H1 (cell line): ENCODE results near the gene IL10RA. TPM values are rescaled to one million over a fixed set of nuclear protein-coding genes. Genes with fewer than 3 reads are reported as not detected.

Experiments used
- CTCF ChIA-PET: fragments of 300-600 bp; sonication (Branson Sonifier 250); formaldehyde crosslinking; loops from one replicate; lab custom pipeline; 2021; ENCODE audit not compliant: partially characterized antibody; lab: Charles Lee
- POLR2A ChIA-PET: fragments of 300-600 bp; sonication (Branson Sonifier 250); formaldehyde crosslinking; loops from one replicate; lab custom pipeline; 2021; ENCODE audit warnings: inconsistent platforms; ENCODE audit not compliant: partially characterized antibody; lab: Charles Lee
- DNase-seq, 2 experiments: peaks; one replicate each; pipeline versions ENCODE4 v3.0.0 to v3.0.0-alpha.2; 2010 to 2022; ENCODE audit warnings: low spot score in 2 of 2, low read depth in 1 of 2, mixed read lengths in 1 of 2
- FAIRE-seq: peaks from 2 replicates; lab custom pipeline; 2011; peaks lifted over from hg19 to GRCh38; lab: Jason Lieb, UNC
- H2AFZ ChIP-seq: 2 replicates; pipeline ENCODE4 v1.8.1; 2012; ENCODE audit warnings: low read length, inconsistent platforms
- H2AK5ac ChIP-seq: 2 replicates; pipeline ENCODE4 v1.6.1; 2013; ENCODE audit warnings: low read depth, low read length
- H2BK120ac ChIP-seq: replicated peaks from 2 replicates; pipeline ENCODE3; 2013; ENCODE audit warnings: low read depth, low read length, inconsistent platforms
- H2BK12ac ChIP-seq: 2 replicates; pipeline ENCODE4 v1.6.1; 2013; ENCODE audit warnings: low read depth, low read length
- H2BK15ac ChIP-seq: 2 replicates; pipeline ENCODE4 v1.6.1; 2013; ENCODE audit warnings: low read length
- H2BK20ac ChIP-seq: 2 replicates; pipeline ENCODE4 v1.6.1; 2013; ENCODE audit warnings: low read length
- H2BK5ac ChIP-seq: 2 replicates; pipeline ENCODE4 v1.6.1; 2013; ENCODE audit warnings: low read depth, low read length
- H3K14ac ChIP-seq: 2 replicates; pipeline ENCODE4 v1.6.1; 2013; ENCODE audit warnings: inconsistent platforms; ENCODE audit not compliant: insufficient read length
- H3K18ac ChIP-seq: 2 replicates; pipeline ENCODE4 v1.6.1; 2013; ENCODE audit warnings: low read length; ENCODE audit errors: extremely low read depth
- H3K23ac ChIP-seq: 2 replicates; pipeline ENCODE4 v1.6.1; 2013; ENCODE audit warnings: inconsistent platforms; ENCODE audit not compliant: insufficient read length
- H3K23me2 ChIP-seq: 2 replicates; pipeline ENCODE4 v1.6.1; 2013; ENCODE audit warnings: low read depth, low read length
- H3K27ac ChIP-seq: 2 replicates; pipeline ENCODE4 v1.6.1; 2011; ENCODE audit warnings: low read depth, low read length, inconsistent platforms
- H3K27me3 ChIP-seq, 4 experiments: replicated peaks in 1 of 4; 1 replicate in 1 of 4; 2 replicates in 3 of 4; pipeline versions ENCODE4 v1.6.1 to v1.8.1; 2011 to 2013; ENCODE audit warnings: low read length in 3 of 4, mild to moderate bottlenecking in 3 of 4, inconsistent platforms in 2 of 4, mixed read lengths in 2 of 4, moderate library complexity in 1 of 4; ENCODE audit not compliant: control insufficient read depth in 3 of 4, insufficient read depth in 3 of 4; ENCODE audit errors: extremely low read depth in 1 of 4
- H3K36me3 ChIP-seq, 4 experiments: 2 replicates each; pipeline versions ENCODE4 v1.6.1 to v1.8.1; 2011 to 2013; ENCODE audit warnings: mild to moderate bottlenecking in 4 of 4, low read length in 3 of 4, moderate library complexity in 2 of 4, control low read depth in 1 of 4, inconsistent platforms in 1 of 4; ENCODE audit not compliant: insufficient read depth in 4 of 4, control insufficient read depth in 2 of 4
- H3K4ac ChIP-seq: replicated peaks from 2 replicates; pipeline ENCODE3; 2013; ENCODE audit warnings: low read length, low read depth, mixed read lengths, inconsistent platforms; ENCODE audit not compliant: insufficient read length
- H3K4me1 ChIP-seq, 4 experiments: replicated peaks in 1 of 4; 1 replicate in 1 of 4; 2 replicates in 3 of 4; pipeline versions ENCODE4 v1.6.1 to v1.8.1; 2011 to 2013; ENCODE audit warnings: low read length in 3 of 4, inconsistent platforms in 2 of 4, mixed read lengths in 1 of 4; ENCODE audit not compliant: insufficient read depth in 4 of 4, control insufficient read depth in 3 of 4
- H3K4me2 ChIP-seq, 2 experiments: 2 replicates each; pipeline versions ENCODE4 v1.6.1 to v1.8.1; 2011 to 2013; ENCODE audit warnings: low read depth in 2 of 2, low read length in 2 of 2, control low read depth in 1 of 2, inconsistent platforms in 1 of 2, mild to moderate bottlenecking in 1 of 2; ENCODE audit not compliant: insufficient read depth in 1 of 2
- H3K4me3 ChIP-seq, 4 experiments: fragments of 200-600, 300-600 bp in 1 of 4; sonication (generic), shearing (Covaris generic), sonication (Bioruptor Twin) in 1 of 4; 2 replicates each; pipeline versions ENCODE4 v1.5.1 to v1.8.1; 2011 to 2016; ENCODE audit warnings: low read length in 4 of 4, low read depth in 3 of 4, control low read depth in 2 of 4, inconsistent platforms in 2 of 4, mild to moderate bottlenecking in 2 of 4, mixed read lengths in 1 of 4, moderate library complexity in 1 of 4; ENCODE audit not compliant: insufficient read depth in 2 of 4; ENCODE audit errors: extremely low read depth in 1 of 4
- H3K56ac ChIP-seq: replicated peaks from 2 replicates; pipeline ENCODE3; 2013; ENCODE audit warnings: low read depth, mild to moderate bottlenecking, mixed read lengths, low read length, inconsistent platforms; ENCODE audit not compliant: insufficient read length
- H3K79me1 ChIP-seq: 2 replicates; pipeline ENCODE4 v1.6.1; 2013; ENCODE audit warnings: low read depth, low read length, control low read depth
- H3K79me2 ChIP-seq, 2 experiments: 2 replicates each; pipeline versions ENCODE4 v1.6.1 to v1.8.1; 2012 to 2013; ENCODE audit warnings: low read length in 2 of 2, mild to moderate bottlenecking in 2 of 2, inconsistent platforms in 1 of 2; ENCODE audit not compliant: insufficient read depth in 2 of 2, control insufficient read depth in 1 of 2
- H3K9ac ChIP-seq, 4 experiments: replicated peaks in 1 of 4; 1 replicate in 1 of 4; 2 replicates in 3 of 4; pipeline versions ENCODE4 v1.6.1 to v1.8.1; 2011 to 2013; ENCODE audit warnings: low read depth in 3 of 4, low read length in 3 of 4, control low read depth in 2 of 4, mild to moderate bottlenecking in 2 of 4, moderate library complexity in 2 of 4, inconsistent platforms in 1 of 4; ENCODE audit errors: extremely low read depth in 1 of 4
- H3K9me3 ChIP-seq, 2 experiments: 2 replicates each; pipeline versions ENCODE4 v1.6.1 to v1.8.1; 2012 to 2013; ENCODE audit warnings: mild to moderate bottlenecking in 2 of 2, moderate library complexity in 2 of 2, control low read depth in 1 of 2, inconsistent platforms in 1 of 2, low read depth in 1 of 2, low read length in 1 of 2, mixed read lengths in 1 of 2; ENCODE audit not compliant: insufficient read depth in 2 of 2
- H4K20me1 ChIP-seq, 2 experiments: replicated peaks in 1 of 2; 2 replicates each; pipeline versions ENCODE3 to v1.8.1; 2011 to 2013; ENCODE audit warnings: inconsistent platforms in 2 of 2, low read length in 2 of 2, mild to moderate bottlenecking in 1 of 2; ENCODE audit not compliant: insufficient read depth in 2 of 2, control insufficient read depth in 1 of 2
- H4K5ac ChIP-seq: 2 replicates; pipeline ENCODE4 v1.6.1; 2013; ENCODE audit warnings: low read length, low read depth, mixed read lengths, inconsistent platforms; ENCODE audit not compliant: insufficient read length
- H4K8ac ChIP-seq: 2 replicates; pipeline ENCODE4 v1.8.0; 2013; ENCODE audit warnings: mild to moderate bottlenecking, moderate library complexity, low read length, inconsistent platforms; ENCODE audit not compliant: insufficient read depth; ENCODE audit errors: extremely low read depth
- H4K91ac ChIP-seq: replicated peaks from 2 replicates; pipeline ENCODE3; 2013; ENCODE audit warnings: low read length, mixed read lengths, inconsistent platforms; ENCODE audit not compliant: insufficient read length
- CEBPB ChIP-seq: IDR thresholded peaks from 2 replicates; pipeline ENCODE4 v1.6.1; 2012; ENCODE audit warnings: low read depth, low read length
- CREB1 ChIP-seq: IDR thresholded peaks from 2 replicates; pipeline ENCODE4 v1.6.1; 2012; ENCODE audit warnings: inconsistent platforms
- RAD21 ChIP-seq, 2 experiments: IDR thresholded peaks in 1 of 2; conservative IDR thresholded peaks in 1 of 2; 2 replicates each; pipeline ENCODE4 v1.6.1; 2011; ENCODE audit warnings: low read depth in 2 of 2, low read length in 2 of 2, improper control_type of control experiment in 1 of 2, inconsistent platforms in 1 of 2, mild to moderate bottlenecking in 1 of 2, moderate library complexity in 1 of 2
- WGBS, 2 experiments: shearing (Covaris generic) in 1 of 2; methylation state at CpG; one replicate each; pipeline versions ENCODE4 v1.1.6 to v1.1.7; 2013 to 2015; ENCODE audit warnings: low lambda C conversion rate in 2 of 2, mixed read lengths in 2 of 2, inconsistent platforms in 1 of 2, low coverage in 1 of 2, missing lambda C conversion rate in 1 of 2; ENCODE audit not compliant: insufficient replicate concordance in 2 of 2, insufficient coverage in 1 of 2, insufficient read length in 1 of 2; ENCODE audit errors: extremely low coverage in 1 of 2, missing lambda C conversion rate in 1 of 2; 5-methylcytosine and 5-hydroxymethylcytosine counted together
- polyA plus RNA-seq, 7 experiments: library from polyadenylated mRNA; depleted of rRNA in 3 of 7; stranded (reverse) in 5 of 7; unstranded in 2 of 7; fragments of >200 nt in 5 of 7; fragments of 200-250 nt in 2 of 7; gene quantifications; 1 replicate in 5 of 7; 2 replicates in 1 of 7; 4 replicates in 1 of 7; pipeline versions ENCODE4 v1.2.1 to v1.2.3, GENCODE V29; 2011 to 2013; ENCODE audit warnings: missing spikeins in 2 of 7, mixed read lengths in 2 of 7
- total RNA-seq: library from RNA; stranded (reverse); fragmentation: NEBNext Ultra II Directional; extraction: Animal tissue kit (Norgen Biotek cat#: 25700); gene quantifications from 2 replicates; pipeline ENCODE4 v1.2.1, GENCODE V29; 2021

IL10RA gene
- total and polyA plus RNA-seq, 2 of the 8 experiments (the other 6 are each of a cell fraction or from before 2014, with no cell fraction given): 0.05 to 0.11 TPM

DNA sequence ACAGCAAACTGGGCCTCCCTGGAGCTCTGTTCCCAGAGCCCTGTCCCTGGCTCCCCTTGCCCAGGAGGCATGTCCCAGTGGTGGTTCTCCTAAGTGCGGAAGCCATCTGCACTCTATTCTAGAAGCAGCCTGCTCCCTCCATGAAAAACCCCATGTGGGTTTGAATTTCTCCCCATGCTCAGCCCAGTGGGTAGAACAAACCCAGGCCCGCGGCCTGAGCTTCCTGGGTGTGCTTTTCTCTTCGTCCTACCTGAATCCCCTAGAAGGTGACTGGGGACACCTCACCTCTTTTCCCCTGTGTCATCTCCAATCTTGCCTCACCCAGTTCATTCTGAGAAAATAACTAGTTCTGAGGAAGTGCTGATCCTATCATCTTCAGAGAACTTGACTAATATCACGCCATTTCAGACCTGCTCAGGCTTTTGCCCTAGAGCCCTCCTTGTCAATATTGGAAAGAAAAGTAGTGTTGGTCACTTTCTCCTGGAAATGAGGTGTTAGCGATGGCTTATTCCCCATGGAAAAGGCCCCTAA lies 15.9 kb downstream of the IL10RA start:
- no peak overlapping the region for H3K9ac ChIP-seq
- no peak overlapping the region for H2BK120ac ChIP-seq
- DNase-seq: no peak
- H4K8ac ChIP-seq: no peak overlapping the region
- no peak overlapping the region for H3K18ac ChIP-seq
- no peak overlapping the region for H2BK20ac ChIP-seq
- no peak overlapping the region for H2BK15ac ChIP-seq
- no peak overlapping the region for H3K27ac ChIP-seq
- POLR2A ChIA-PET: no interaction called here
- H3K4ac ChIP-seq: no peak overlapping the region
- no peak overlapping the region for H2AFZ ChIP-seq
- H3K36me3 ChIP-seq: no peaks in the 10 kb centered on the region
- no peak overlapping the region for H2AK5ac ChIP-seq
- H4K5ac ChIP-seq: no peak overlapping the region
- H2BK12ac ChIP-seq: no peak overlapping the region
- no peak overlapping the region for H4K91ac ChIP-seq
- WGBS, 2 experiments: 91% methylated on average over 6 of the region's 6 CpGs; no CpG with 5 or more reads in 1 of the 2 experiments
- no peak overlapping the region for H3K14ac ChIP-seq
- H4K20me1 ChIP-seq: no peaks in the 10 kb centered on the region
- H3K4me2 ChIP-seq: no peak overlapping the region
- H3K9me3 ChIP-seq: no peaks in the 10 kb centered on the region
- H3K27me3 ChIP-seq: peaks cover 0 to 2% (median 0%) of the 10 kb centered on the region in 4 experiments; a peak in 1 of 7 replicates
- H3K56ac ChIP-seq: no peak overlapping the region
- no peaks in the 10 kb centered on the region for H3K23me2 ChIP-seq
- no peak overlapping the region for H3K4me3 ChIP-seq
- no peaks in the 10 kb centered on the region; a peak in 2 of 7 replicates for H3K4me1 ChIP-seq
- CTCF ChIA-PET: interaction anchor here (0.6 to 3.8 kb wide), 8 partner anchors 40 to 932 kb away, joined by 3 to 18 read pairs (median 4); no protein-coding TSS in a partner anchor
- H3K23ac ChIP-seq: no peak overlapping the region
- TF ChIP-seq CEBPB: no peak
- TF ChIP-seq RAD21 (IDR thresholded peaks at IDR 0.05 in 1 of 2, conservative IDR thresholded peaks at IDR 0.05 in 1 of 2; ENCODE audit: low read depth in 2 of 2, low read length in 2 of 2): no peak
- TF ChIP-seq CREB1: no peak
- no peaks in the 10 kb centered on the region for H3K79me2 ChIP-seq
- FAIRE-seq: no peak
- no peaks in the 10 kb centered on the region for H3K79me1 ChIP-seq
- H2BK5ac ChIP-seq: no peak overlapping the region
